ENCODE data around the gene GRID1.

Gene GRID1

GRCh38 chr10:86264481-86265231 is 101.9 kb downstream of the GRID1 start:
- Histone ChIP-seq H3K23ac (ENCODE audit: low read length in 2 of 2) (no peak overlapping the region), H3K14ac (ENCODE audit: low read length in 2 of 2) (no peak overlapping the region), H2BK12ac (ENCODE audit: low read length in 2 of 2) (no peak overlapping the region), H3K4ac (ENCODE audit: low read depth in 1 of 2, low read length in 2 of 2) (no peak overlapping the region), H2BK120ac (ENCODE audit: low read depth, low read length) (no peak overlapping the region), H2BK5ac (ENCODE audit: low read depth, low read length, poor library complexity, severe bottlenecking) (no peak overlapping the region), H4K91ac (ENCODE audit: low read length) (no peak overlapping the region), H3K79me1 (replicated peaks; ENCODE audit: low read length, poor library complexity, severe bottlenecking) (no peaks in the 10 kb centered on the region), H3K4me2 (ENCODE audit: low read length, poor library complexity, severe bottlenecking) (no peak overlapping the region), H3K9ac (ENCODE audit: low read length) (no peak overlapping the region), H3K4me3 (ENCODE audit: insufficient read depth in 1 of 2, low read depth in 1 of 2, low read length in 2 of 2) (no peak overlapping the region), H3K4me1 (ENCODE audit: control insufficient read depth, insufficient read depth, low read depth, low read length) (no peaks in the 10 kb centered on the region), H3K27me3 (ENCODE audit: control insufficient read depth in 1 of 2, insufficient read depth in 1 of 2, low read length in 2 of 2) (peaks cover 0 to 32% of the 10 kb centered on the region in 2 experiments), H3K36me3 (ENCODE audit: control insufficient read depth in 1 of 2, insufficient read depth in 2 of 2, low read depth in 1 of 2, low read length in 2 of 2) (no peaks in the 10 kb centered on the region), H2AFZ (ENCODE audit: low read depth, low read length) (no peak overlapping the region), H3K27ac (ENCODE audit: low read length, poor library complexity, severe bottlenecking) (no peak overlapping the region), H2AK5ac (ENCODE audit: low read length, severe bottlenecking) (no peak overlapping the region), H3K18ac (ENCODE audit: low read depth in 1 of 2, low read length in 2 of 2) (no peak overlapping the region), H3K9me3 (ENCODE audit: control insufficient read depth, low read length) (no peaks in the 10 kb centered on the region), H2BK15ac (ENCODE audit: low read depth, poor library complexity, severe bottlenecking) (no peak overlapping the region), H4K8ac (ENCODE audit: low read length) (no peak overlapping the region)
- 53% methylated on average over 14 of the region's 14 CpGs for WGBS
- no peak for DNase-seq

- H3K27ac ChIP-seq (ENCODE audit: low read length, poor library complexity, severe bottlenecking) = no peak overlapping the region
- no peak for DNase-seq
- H3K4me3 ChIP-seq (ENCODE audit: insufficient read depth in 1 of 2, low read depth in 1 of 2, low read length in 2 of 2) = no peak overlapping the region
- H3K4ac ChIP-seq (ENCODE audit: low read depth in 1 of 2, low read length in 2 of 2) = no peak overlapping the region
- no peak overlapping the region for H4K91ac ChIP-seq (ENCODE audit: low read length)
- H4K8ac ChIP-seq (ENCODE audit: low read length) = no peak overlapping the region
- no peaks in the 10 kb centered on the region for H3K79me1 ChIP-seq (replicated peaks; ENCODE audit: low read length, poor library complexity, severe bottlenecking)
- no peak overlapping the region for H3K23ac ChIP-seq (ENCODE audit: low read length in 2 of 2)
- H3K36me3 ChIP-seq (ENCODE audit: control insufficient read depth in 1 of 2, insufficient read depth in 2 of 2, low read depth in 1 of 2, low read length in 2 of 2) = no peaks in the 10 kb centered on the region
- no peak overlapping the region for H2BK12ac ChIP-seq (ENCODE audit: low read length in 2 of 2)
- WGBS = 59% methylated on average over 5 of the region's 5 CpGs
- H3K9ac ChIP-seq (ENCODE audit: low read length) = no peak overlapping the region
- no peak overlapping the region for H3K4me2 ChIP-seq (ENCODE audit: low read length, poor library complexity, severe bottlenecking)
- no peak overlapping the region for H3K18ac ChIP-seq (ENCODE audit: low read depth in 1 of 2, low read length in 2 of 2)
- H3K4me1 ChIP-seq (ENCODE audit: control insufficient read depth, insufficient read depth, low read depth, low read length) = no peaks in the 10 kb centered on the region
- H3K14ac ChIP-seq (ENCODE audit: low read length in 2 of 2) = no peak overlapping the region
- no peak overlapping the region for H2AK5ac ChIP-seq (ENCODE audit: low read length, severe bottlenecking)
- H2AFZ ChIP-seq (ENCODE audit: low read depth, low read length) = no peak overlapping the region
- H2BK5ac ChIP-seq (ENCODE audit: low read depth, low read length, poor library complexity, severe bottlenecking) = no peak overlapping the region
- peaks cover 0 to 32% of the 10 kb centered on the region in 2 experiments for H3K27me3 ChIP-seq (ENCODE audit: control insufficient read depth in 1 of 2, insufficient read depth in 1 of 2, low read length in 2 of 2)
- H2BK15ac ChIP-seq (ENCODE audit: low read depth, poor library complexity, severe bottlenecking) = no peak overlapping the region
- no peak overlapping the region for H2BK120ac ChIP-seq (ENCODE audit: low read depth, low read length)
- H3K9me3 ChIP-seq (ENCODE audit: control insufficient read depth, low read length) = no peaks in the 10 kb centered on the region
Observed at GRCh38 chr10:86263907-86264306, 102.7 kb downstream of the GRID1 start.

GRCh38 chr10:86263209-86263608 is 103.4 kb downstream of the GRID1 start:
- Histone ChIP-seq H2BK15ac (ENCODE audit: low read depth, poor library complexity, severe bottlenecking) (no peak overlapping the region), H2BK5ac (ENCODE audit: low read depth, low read length, poor library complexity, severe bottlenecking) (no peak overlapping the region), H2AK5ac (ENCODE audit: low read length, severe bottlenecking) (no peak overlapping the region), H3K36me3 (ENCODE audit: control insufficient read depth in 1 of 2, insufficient read depth in 2 of 2, low read depth in 1 of 2, low read length in 2 of 2) (no peaks in the 10 kb centered on the region), H2AFZ (ENCODE audit: low read depth, low read length) (no peak overlapping the region), H3K9me3 (ENCODE audit: control insufficient read depth, low read length) (no peaks in the 10 kb centered on the region), H3K9ac (ENCODE audit: low read length) (no peak overlapping the region), H3K23ac (ENCODE audit: low read length in 2 of 2) (no peak overlapping the region), H3K14ac (ENCODE audit: low read length in 2 of 2) (no peak overlapping the region), H2BK120ac (ENCODE audit: low read depth, low read length) (no peak overlapping the region), H3K4ac (ENCODE audit: low read depth in 1 of 2, low read length in 2 of 2) (no peak overlapping the region), H3K18ac (ENCODE audit: low read depth in 1 of 2, low read length in 2 of 2) (no peak overlapping the region), H4K91ac (ENCODE audit: low read length) (no peak overlapping the region), H3K4me1 (ENCODE audit: control insufficient read depth, insufficient read depth, low read depth, low read length) (no peaks in the 10 kb centered on the region), H3K79me1 (replicated peaks; ENCODE audit: low read length, poor library complexity, severe bottlenecking) (no peaks in the 10 kb centered on the region), H3K4me3 (ENCODE audit: insufficient read depth in 1 of 2, low read depth in 1 of 2, low read length in 2 of 2) (no peak overlapping the region), H3K27me3 (ENCODE audit: control insufficient read depth in 1 of 2, insufficient read depth in 1 of 2, low read length in 2 of 2) (peaks cover 0 to 32% of the 10 kb centered on the region in 2 experiments), H4K8ac (ENCODE audit: low read length) (no peak overlapping the region), H2BK12ac (ENCODE audit: low read length in 2 of 2) (no peak overlapping the region), H3K4me2 (ENCODE audit: low read length, poor library complexity, severe bottlenecking) (no peak overlapping the region), H3K27ac (ENCODE audit: low read length, poor library complexity, severe bottlenecking) (no peak overlapping the region)
- WGBS = 86% methylated on average over 26 of the region's 27 CpGs
- no peak for DNase-seq

- no peak overlapping the region for H4K8ac ChIP-seq (ENCODE audit: low read length)
- no peaks in the 10 kb centered on the region for H3K9me3 ChIP-seq (ENCODE audit: control insufficient read depth, low read length)
- no peak overlapping the region for H2BK12ac ChIP-seq (ENCODE audit: low read length in 2 of 2)
- H3K4me2 ChIP-seq (ENCODE audit: low read length, poor library complexity, severe bottlenecking) = no peak overlapping the region
- no peak overlapping the region for H2BK120ac ChIP-seq (ENCODE audit: low read depth, low read length)
- H3K14ac ChIP-seq (ENCODE audit: low read length in 2 of 2) = no peak overlapping the region
- H3K36me3 ChIP-seq (ENCODE audit: control insufficient read depth in 1 of 2, insufficient read depth in 2 of 2, low read depth in 1 of 2, low read length in 2 of 2) = no peaks in the 10 kb centered on the region
- H2BK5ac ChIP-seq (ENCODE audit: low read depth, low read length, poor library complexity, severe bottlenecking) = no peak overlapping the region
- no peak overlapping the region for H4K91ac ChIP-seq (ENCODE audit: low read length)
- peaks cover 0 to 32% of the 10 kb centered on the region in 2 experiments for H3K27me3 ChIP-seq (ENCODE audit: control insufficient read depth in 1 of 2, insufficient read depth in 1 of 2, low read length in 2 of 2)
- no peak for DNase-seq
- no peak overlapping the region for H3K4me3 ChIP-seq (ENCODE audit: insufficient read depth in 1 of 2, low read depth in 1 of 2, low read length in 2 of 2)
- H3K4me1 ChIP-seq (ENCODE audit: control insufficient read depth, insufficient read depth, low read depth, low read length) = no peaks in the 10 kb centered on the region
- no peak overlapping the region for H3K4ac ChIP-seq (ENCODE audit: low read depth in 1 of 2, low read length in 2 of 2)
- H2AK5ac ChIP-seq (ENCODE audit: low read length, severe bottlenecking) = no peak overlapping the region
- no peak overlapping the region for H2AFZ ChIP-seq (ENCODE audit: low read depth, low read length)
- H3K23ac ChIP-seq (ENCODE audit: low read length in 2 of 2) = no peak overlapping the region
- H3K9ac ChIP-seq (ENCODE audit: low read length) = no peak overlapping the region
- no peaks in the 10 kb centered on the region for H3K79me1 ChIP-seq (replicated peaks; ENCODE audit: low read length, poor library complexity, severe bottlenecking)
- no peak overlapping the region for H3K27ac ChIP-seq (ENCODE audit: low read length, poor library complexity, severe bottlenecking)
- no peak overlapping the region for H2BK15ac ChIP-seq (ENCODE audit: low read depth, poor library complexity, severe bottlenecking)
- no peak overlapping the region for H3K18ac ChIP-seq (ENCODE audit: low read depth in 1 of 2, low read length in 2 of 2)
- WGBS = 34% methylated on average over 25 of the region's 29 CpGs
Observed at GRCh38 chr10:86262688-86263181, 103.9 kb downstream of the GRID1 start.

All from mesenchymal stem cell (in vitro differentiated cells and primary cell).